ENCODE measurements around the gene STAG1.

- TF ChIP-seq, protein P1, sequence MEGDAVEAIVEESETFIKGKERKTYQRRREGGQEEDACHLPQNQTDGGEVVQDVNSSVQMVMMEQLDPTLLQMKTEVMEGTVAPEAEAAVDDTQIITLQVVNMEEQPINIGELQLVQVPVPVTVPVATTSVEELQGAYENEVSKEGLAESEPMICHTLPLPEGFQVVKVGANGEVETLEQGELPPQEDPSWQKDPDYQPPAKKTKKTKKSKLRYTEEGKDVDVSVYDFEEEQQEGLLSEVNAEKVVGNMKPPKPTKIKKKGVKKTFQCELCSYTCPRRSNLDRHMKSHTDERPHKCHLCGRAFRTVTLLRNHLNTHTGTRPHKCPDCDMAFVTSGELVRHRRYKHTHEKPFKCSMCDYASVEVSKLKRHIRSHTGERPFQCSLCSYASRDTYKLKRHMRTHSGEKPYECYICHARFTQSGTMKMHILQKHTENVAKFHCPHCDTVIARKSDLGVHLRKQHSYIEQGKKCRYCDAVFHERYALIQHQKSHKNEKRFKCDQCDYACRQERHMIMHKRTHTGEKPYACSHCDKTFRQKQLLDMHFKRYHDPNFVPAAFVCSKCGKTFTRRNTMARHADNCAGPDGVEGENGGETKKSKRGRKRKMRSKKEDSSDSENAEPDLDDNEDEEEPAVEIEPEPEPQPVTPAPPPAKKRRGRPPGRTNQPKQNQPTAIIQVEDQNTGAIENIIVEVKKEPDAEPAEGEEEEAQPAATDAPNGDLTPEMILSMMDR (IDR thresholded peaks at IDR 0.05), result no peak
- TF ChIP-seq POLR2A (IDR thresholded peaks at IDR 0.05), result no peak
- no peak for TF ChIP-seq POLR2AphosphoS5 (IDR thresholded peaks at IDR 0.05)
- TF ChIP-seq EP300 (IDR thresholded peaks at IDR 0.05), result no peak
These were observed 149.4 kb downstream of the STAG1 start for GRCh38 chr3:136602818-136603217.
